Cardiac fibroblast (primary cell): ENCODE measurements around the gene RD3L.

ENCODE experiments used
- DNase-seq, 2 donors: peaks; one replicate each; pipeline versions ENCODE4 v3.0.0 to v3.0.0-alpha.2; 2010; ENCODE audit warnings: low read depth in 2 of 2
- H3K4me3 ChIP-seq, 2 donors: replicated peaks in 1 of 2; 1 replicate in 1 of 2; 2 replicates in 1 of 2; pipeline ENCODE4 v1.5.1; 2011; ENCODE audit warnings: low read depth in 2 of 2, low read length in 2 of 2, mild to moderate bottlenecking in 2 of 2, moderate library complexity in 1 of 2
- TF ChIP-seq, protein P1 (sequence below): IDR thresholded peaks from one replicate; pipeline ENCODE4 v1.5.1; 2011; ENCODE audit warnings: low read depth, mild to moderate bottlenecking, low read length, inconsistent platforms

RD3L gene

GRCh38 chr14:103973354-103973753 lies 31.0 kb upstream of the RD3L start:
- no peak for DNase-seq
- no peak overlapping the region for H3K4me3 ChIP-seq
- TF ChIP-seq, protein P1, sequence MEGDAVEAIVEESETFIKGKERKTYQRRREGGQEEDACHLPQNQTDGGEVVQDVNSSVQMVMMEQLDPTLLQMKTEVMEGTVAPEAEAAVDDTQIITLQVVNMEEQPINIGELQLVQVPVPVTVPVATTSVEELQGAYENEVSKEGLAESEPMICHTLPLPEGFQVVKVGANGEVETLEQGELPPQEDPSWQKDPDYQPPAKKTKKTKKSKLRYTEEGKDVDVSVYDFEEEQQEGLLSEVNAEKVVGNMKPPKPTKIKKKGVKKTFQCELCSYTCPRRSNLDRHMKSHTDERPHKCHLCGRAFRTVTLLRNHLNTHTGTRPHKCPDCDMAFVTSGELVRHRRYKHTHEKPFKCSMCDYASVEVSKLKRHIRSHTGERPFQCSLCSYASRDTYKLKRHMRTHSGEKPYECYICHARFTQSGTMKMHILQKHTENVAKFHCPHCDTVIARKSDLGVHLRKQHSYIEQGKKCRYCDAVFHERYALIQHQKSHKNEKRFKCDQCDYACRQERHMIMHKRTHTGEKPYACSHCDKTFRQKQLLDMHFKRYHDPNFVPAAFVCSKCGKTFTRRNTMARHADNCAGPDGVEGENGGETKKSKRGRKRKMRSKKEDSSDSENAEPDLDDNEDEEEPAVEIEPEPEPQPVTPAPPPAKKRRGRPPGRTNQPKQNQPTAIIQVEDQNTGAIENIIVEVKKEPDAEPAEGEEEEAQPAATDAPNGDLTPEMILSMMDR = no peak

DNA sequence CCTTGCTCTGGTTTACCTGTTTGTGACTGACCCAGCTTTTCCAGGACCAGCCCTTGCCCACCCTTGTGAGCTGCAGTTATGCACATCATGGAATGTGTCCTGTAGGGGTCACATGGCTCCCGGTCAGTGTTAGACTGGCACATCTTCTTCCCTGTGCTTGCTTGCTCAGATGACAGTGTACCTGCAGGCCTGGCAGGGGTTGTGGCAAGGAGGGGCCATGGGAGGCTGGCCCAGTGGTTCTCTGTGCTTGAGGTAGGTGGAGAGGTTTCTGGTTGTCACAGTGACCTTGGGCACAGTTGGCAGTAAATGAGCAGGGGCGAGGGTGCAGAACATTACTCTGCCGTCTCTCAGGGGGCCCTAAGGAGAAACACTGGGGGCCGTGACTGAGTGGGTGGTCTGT lies 27.6 kb upstream of the RD3L start:
- no peak for DNase-seq
- TF ChIP-seq, protein P1 = no peak
- H3K4me3 ChIP-seq = no peak overlapping the region

- H3K4me3 ChIP-seq = no peak overlapping the region
- TF ChIP-seq, protein P1 = no peak
- DNase-seq = no peak
Measured at GRCh38 chr14:103966631-103967030, 24.3 kb upstream of the RD3L start.

GRCh38 chr14:103961928-103962578 lies 19.7 kb upstream of the RD3L start:
- DNase-seq = no peak
- TF ChIP-seq, protein P1 = no peak
- no peak overlapping the region for H3K4me3 ChIP-seq

DNA sequence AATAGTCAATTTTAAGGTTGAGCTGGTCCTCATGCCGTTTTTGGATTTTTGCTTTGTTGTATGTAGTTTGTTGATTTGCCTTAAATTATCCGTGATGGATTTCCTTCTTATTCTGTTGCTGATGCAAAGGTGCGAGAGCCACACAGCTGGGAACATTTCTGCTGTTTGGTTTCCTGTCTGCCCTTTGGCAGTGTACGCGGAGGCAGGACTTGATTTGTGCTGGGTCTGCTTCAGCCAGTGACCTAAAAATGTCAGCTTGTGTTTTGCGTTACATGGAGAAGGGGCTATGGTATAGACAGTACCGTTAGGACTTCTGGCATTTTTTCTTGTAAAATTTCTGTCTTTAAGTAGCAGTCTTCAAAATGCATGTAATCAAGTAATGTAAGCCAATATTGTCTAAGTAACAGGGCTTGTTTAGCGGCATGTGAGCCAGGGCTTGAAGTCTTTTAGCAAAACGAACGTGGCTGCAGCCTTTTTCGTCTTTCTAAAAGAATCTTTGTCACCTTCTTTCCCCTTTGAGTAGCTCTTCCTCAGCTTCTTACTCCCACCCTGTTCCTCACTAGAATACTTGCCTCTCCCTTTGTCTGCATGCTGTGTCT lies 18.2 kb upstream of the RD3L start:
- TF ChIP-seq, protein P1 = no peak
- no peak overlapping the region for H3K4me3 ChIP-seq
- no peak for DNase-seq

DNA sequence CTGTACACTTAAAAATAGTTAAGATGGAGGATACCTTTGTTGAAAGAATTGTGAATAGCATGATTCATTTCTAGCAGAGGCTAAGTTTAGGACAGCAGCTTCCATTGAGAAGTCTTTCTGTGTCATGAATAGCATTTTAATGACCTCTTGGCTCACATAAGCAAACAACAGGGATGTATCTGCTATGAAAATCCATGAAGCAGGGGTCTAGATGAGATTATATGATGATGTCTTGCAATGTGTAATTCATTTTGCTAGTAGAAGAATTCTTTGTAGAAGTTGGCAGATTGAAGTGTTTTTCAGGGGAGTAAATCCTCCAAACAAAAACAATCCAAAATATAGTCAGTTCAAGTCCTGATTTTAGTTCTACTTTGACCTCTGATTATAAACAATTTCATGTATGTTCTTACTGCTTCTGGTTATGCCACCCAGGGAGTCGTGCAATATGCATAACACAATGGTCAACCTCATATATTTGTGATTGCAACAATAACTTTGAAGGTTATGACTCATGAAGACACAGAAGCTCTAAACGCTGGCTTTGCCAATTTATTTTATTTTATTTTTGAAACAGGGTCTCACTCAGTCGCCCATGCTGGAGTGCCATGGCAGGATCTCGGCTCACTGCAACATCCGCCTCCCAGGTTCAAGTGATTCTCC lies 6.9 kb upstream of the RD3L start:
- TF ChIP-seq, protein P1 = no peak
- peak in 1 of 2 donors; percentile 26 for DNase-seq
- H3K4me3 ChIP-seq = no peak overlapping the region
